ENCODE data around the gene SDSL.

SDSL gene

GRCh38 chr12:113422030-113422885 lies at the start of gene SDSL:
SDSL (plus strand) TSS chr12:113422380; CDS start chr12:113427983, 5,603 bp downstream.
- H3K4me1 Mint-ChIP-seq (ENCODE audit: low read depth) = peaks cover 7% of the 10 kb centered on the region
- H3K27me3 Mint-ChIP-seq (ENCODE audit: low read depth) = no peaks in the 10 kb centered on the region
- H3K4me3 Mint-ChIP-seq = peak within 1 kb of the TSS; percentile 91
- no peaks in the 10 kb centered on the region for H3K9me3 Mint-ChIP-seq
- no peaks in the 10 kb centered on the region for H3K36me3 Mint-ChIP-seq (ENCODE audit: low read depth)
- peak within 1 kb of the TSS; percentile 85 for H3K27ac Mint-ChIP-seq
- DNase-seq (ENCODE audit: low spot score) = peak; percentile 52

GRCh38 chr12:113373440-113373839 lies 48.7 kb upstream of the SDSL start:
- Mint-ChIP-seq H3K27me3 (ENCODE audit: low read depth) (no peaks in the 10 kb centered on the region), H3K36me3 (ENCODE audit: low read depth) (peaks cover 7% of the 10 kb centered on the region), H3K9me3 (no peaks in the 10 kb centered on the region)

GRCh38 chr12:113373969-113374368 lies 48.2 kb upstream of the SDSL start:
- H3K4me3 Mint-ChIP-seq = no peak overlapping the region
- no peak overlapping the region for H3K27ac Mint-ChIP-seq
- no peak for DNase-seq (ENCODE audit: low spot score)
- no peaks in the 10 kb centered on the region for H3K9me3 Mint-ChIP-seq
- peaks cover 6% of the 10 kb centered on the region for H3K4me1 Mint-ChIP-seq (ENCODE audit: low read depth)
- no peaks in the 10 kb centered on the region for H3K27me3 Mint-ChIP-seq (ENCODE audit: low read depth)
- H3K36me3 Mint-ChIP-seq (ENCODE audit: low read depth) = peaks cover 7% of the 10 kb centered on the region

More at GRCh38 chr12:113373440-113373839, 48.7 kb upstream of the SDSL start:
- peaks cover 6% of the 10 kb centered on the region for H3K4me1 Mint-ChIP-seq (ENCODE audit: low read depth)
- no peak overlapping the region for H3K4me3 Mint-ChIP-seq
- no peak for DNase-seq (ENCODE audit: low spot score)
- no peak overlapping the region for H3K27ac Mint-ChIP-seq

GRCh38 chr12:113374823-113375428 lies 47.3 kb upstream of the SDSL start:
- no peaks in the 10 kb centered on the region for H3K9me3 Mint-ChIP-seq
- peaks cover 6% of the 10 kb centered on the region for H3K4me1 Mint-ChIP-seq (ENCODE audit: low read depth)
- no peak for DNase-seq (ENCODE audit: low spot score)
- no peak overlapping the region for H3K27ac Mint-ChIP-seq
- no peaks in the 10 kb centered on the region for H3K27me3 Mint-ChIP-seq (ENCODE audit: low read depth)
- peaks cover 7% of the 10 kb centered on the region for H3K36me3 Mint-ChIP-seq (ENCODE audit: low read depth)
- no peak overlapping the region for H3K4me3 Mint-ChIP-seq

- Mint-ChIP-seq H3K4me1 (ENCODE audit: low read depth) (no peaks in the 10 kb centered on the region), H3K27ac (no peak overlapping the region), H3K36me3 (ENCODE audit: low read depth) (peaks cover 7% of the 10 kb centered on the region), H3K9me3 (no peaks in the 10 kb centered on the region), H3K27me3 (ENCODE audit: low read depth) (no peaks in the 10 kb centered on the region), H3K4me3 (no peak overlapping the region)
- no peak for DNase-seq (ENCODE audit: low spot score)
Measured at GRCh38 chr12:113378291-113378690, 43.9 kb upstream of the SDSL start.

- Mint-ChIP-seq H3K9me3 (no peaks in the 10 kb centered on the region), H3K36me3 (ENCODE audit: low read depth) (peaks cover 4% of the 10 kb centered on the region), H3K27me3 (ENCODE audit: low read depth) (no peaks in the 10 kb centered on the region), H3K27ac (no peak overlapping the region), H3K4me3 (no peak overlapping the region), H3K4me1 (ENCODE audit: low read depth) (no peaks in the 10 kb centered on the region)
- DNase-seq (ENCODE audit: low spot score) = no peak
Measured at GRCh38 chr12:113381220-113381619, 41.0 kb upstream of the SDSL start.

- Mint-ChIP-seq H3K27ac (no peak overlapping the region), H3K27me3 (ENCODE audit: low read depth) (no peaks in the 10 kb centered on the region), H3K4me3 (no peak overlapping the region), H3K9me3 (no peaks in the 10 kb centered on the region), H3K4me1 (ENCODE audit: low read depth) (no peaks in the 10 kb centered on the region), H3K36me3 (ENCODE audit: low read depth) (peaks cover 4% of the 10 kb centered on the region)
- no peak for DNase-seq (ENCODE audit: low spot score)
Measured at GRCh38 chr12:113382206-113382605, 40.0 kb upstream of the SDSL start.

- Mint-ChIP-seq H3K36me3 (ENCODE audit: low read depth) (peaks cover 5% of the 10 kb centered on the region), H3K4me1 (ENCODE audit: low read depth) (no peaks in the 10 kb centered on the region), H3K4me3 (no peak overlapping the region), H3K27ac (no peak overlapping the region), H3K9me3 (no peaks in the 10 kb centered on the region), H3K27me3 (ENCODE audit: low read depth) (no peaks in the 10 kb centered on the region)
- no peak for DNase-seq (ENCODE audit: low spot score)
Measured at GRCh38 chr12:113384778-113385177, 37.4 kb upstream of the SDSL start.

GRCh38 chr12:113385282-113385882 lies 36.8 kb upstream of the SDSL start:
- no peaks in the 10 kb centered on the region for H3K27me3 Mint-ChIP-seq (ENCODE audit: low read depth)
- peaks cover 5% of the 10 kb centered on the region for H3K36me3 Mint-ChIP-seq (ENCODE audit: low read depth)
- no peak overlapping the region for H3K4me3 Mint-ChIP-seq
- no peaks in the 10 kb centered on the region for H3K9me3 Mint-ChIP-seq
- no peaks in the 10 kb centered on the region for H3K4me1 Mint-ChIP-seq (ENCODE audit: low read depth)
- no peak overlapping the region for H3K27ac Mint-ChIP-seq
- DNase-seq (ENCODE audit: low spot score) = no peak

- Mint-ChIP-seq H3K36me3 (ENCODE audit: low read depth) (peaks cover 5% of the 10 kb centered on the region), H3K27ac (no peak overlapping the region), H3K4me3 (no peak overlapping the region), H3K27me3 (ENCODE audit: low read depth) (no peaks in the 10 kb centered on the region), H3K9me3 (no peaks in the 10 kb centered on the region), H3K4me1 (ENCODE audit: low read depth) (no peaks in the 10 kb centered on the region)
- no peak for DNase-seq (ENCODE audit: low spot score)
Measured at GRCh38 chr12:113386866-113387566, 35.2 kb upstream of the SDSL start.

GRCh38 chr12:113387631-113388030 lies 34.5 kb upstream of the SDSL start:
- no peak for DNase-seq (ENCODE audit: low spot score)
- Mint-ChIP-seq H3K4me3 (no peak overlapping the region), H3K9me3 (no peaks in the 10 kb centered on the region), H3K27me3 (ENCODE audit: low read depth) (no peaks in the 10 kb centered on the region), H3K4me1 (ENCODE audit: low read depth) (no peaks in the 10 kb centered on the region), H3K36me3 (ENCODE audit: low read depth) (peaks cover 5% of the 10 kb centered on the region), H3K27ac (peak overlapping the region; percentile 10)

- Mint-ChIP-seq H3K36me3 (ENCODE audit: low read depth) (peaks cover 5% of the 10 kb centered on the region), H3K4me3 (no peak overlapping the region), H3K27ac (no peak overlapping the region), H3K9me3 (no peaks in the 10 kb centered on the region), H3K4me1 (ENCODE audit: low read depth) (no peaks in the 10 kb centered on the region), H3K27me3 (ENCODE audit: low read depth) (no peaks in the 10 kb centered on the region)
- DNase-seq (ENCODE audit: low spot score) = no peak
Measured at GRCh38 chr12:113388351-113388750, 33.8 kb upstream of the SDSL start.

GRCh38 chr12:113390064-113391043 lies 31.8 kb upstream of the SDSL start:
- no peak overlapping the region for H3K4me3 Mint-ChIP-seq
- no peaks in the 10 kb centered on the region for H3K9me3 Mint-ChIP-seq
- no peak for DNase-seq (ENCODE audit: low spot score)
- H3K4me1 Mint-ChIP-seq (ENCODE audit: low read depth) = no peaks in the 10 kb centered on the region
- H3K36me3 Mint-ChIP-seq (ENCODE audit: low read depth) = peaks cover 3% of the 10 kb centered on the region
- H3K27ac Mint-ChIP-seq = no peak overlapping the region
- H3K27me3 Mint-ChIP-seq (ENCODE audit: low read depth) = no peaks in the 10 kb centered on the region
